HCT116 (cell line): Measurements from ENCODE around the gene TTC16.
A peak's percentile ranks its signal among the peaks of the same experiment; 100 is the strongest.

ENCODE experiments used
- CEBPB ChIP-seq: IDR thresholded peaks from 2 replicates; pipeline ENCODE4 v1.6.1; 2012; ENCODE audit warnings: low read depth
- CTCF ChIP-seq, 3 experiments: fragments of 200-600 bp in 1 of 3; sonication (generic) in 1 of 3; IDR thresholded peaks in 2 of 3; conservative IDR thresholded peaks in 1 of 3; 2 replicates each; pipeline ENCODE4 v1.5.1; 2012 to 2017; ENCODE audit warnings: low read depth in 2 of 3, low read length in 2 of 3, antibody characterized with exemption in 1 of 3, borderline replicate concordance in 1 of 3, control low read depth in 1 of 3, mild to moderate bottlenecking in 1 of 3, mixed read lengths in 1 of 3, mixed run types in 1 of 3, moderate library complexity in 1 of 3; ENCODE audit not compliant: insufficient read depth in 1 of 3
- EGR1 ChIP-seq: IDR thresholded peaks from 2 replicates; pipeline ENCODE4 v1.6.1; 2012; ENCODE audit warnings: low read depth
- EZH2phosphoT487 ChIP-seq: fragments of 200-600 bp; IDR thresholded peaks from 2 replicates; pipeline ENCODE4 v1.6.1; 2018; ENCODE audit warnings: antibody characterized with exemption, borderline replicate concordance
- POLR2AphosphoS5 ChIP-seq: IDR thresholded peaks from 2 replicates; pipeline ENCODE4 v1.6.1; 2011; ENCODE audit warnings: mild to moderate bottlenecking, low read depth, low read length, moderate library complexity
- TCF7L2 ChIP-seq: IDR thresholded peaks from 2 replicates; pipeline ENCODE4 v1.7.0; 2011; ENCODE audit warnings: borderline replicate concordance, inconsistent platforms; ENCODE audit not compliant: insufficient read depth, insufficient read length; ENCODE audit errors: extremely low read depth
- ZNF274 ChIP-seq: fragments of 200-500 bp; sonication (Bioruptor generic); IDR thresholded peaks from 2 replicates; pipeline ENCODE4 v1.6.1; 2014; ENCODE audit warnings: mild to moderate bottlenecking, low read depth, low read length, inconsistent platforms

DNA sequence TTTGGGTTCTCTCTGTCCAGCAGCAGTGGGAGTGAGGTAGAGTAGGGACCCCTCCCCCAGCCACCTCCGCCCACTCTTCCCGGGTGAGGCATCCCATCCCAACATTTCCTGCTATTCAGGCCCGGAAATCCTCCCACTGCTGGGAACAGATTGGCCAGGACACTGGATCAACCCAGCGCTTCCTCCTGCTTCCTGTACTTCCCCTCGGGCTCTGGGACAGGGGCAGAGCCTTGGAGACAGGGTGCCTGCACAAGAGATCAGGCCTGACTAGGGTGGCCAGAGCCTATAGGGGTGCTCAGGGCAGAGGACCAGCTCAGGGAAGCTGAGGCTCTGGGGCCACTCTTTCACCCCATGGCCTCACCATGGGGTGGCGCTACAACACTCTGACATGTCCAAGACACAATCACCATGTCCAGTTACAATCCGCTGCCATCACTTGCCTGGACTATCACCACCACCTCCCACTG is 48.1 kb downstream of the TTC16 start:
- TF ChIP-seq POLR2AphosphoS5 (no peak), EGR1 (no peak), ZNF274 (no peak), CTCF (IDR thresholded peaks at IDR 0.05 in 2 of 3, conservative IDR thresholded peaks at IDR 0.05 in 1 of 3; ENCODE audit: borderline replicate concordance in 1 of 3, insufficient read depth in 1 of 3, low read depth in 2 of 3, low read length in 2 of 3) (peak; percentile 48 to 67 (median 55)), CEBPB (no peak), TCF7L2 (no peak), EZH2phosphoT487 (no peak)
